Mammary epithelial cell (primary cell): ENCODE measurements around the gene BCAS3.

Source experiments
- CTCF ChIP-seq, 2 donors: IDR thresholded peaks in 1 of 2; conservative IDR thresholded peaks in 1 of 2; 2 replicates each; pipeline ENCODE4 v1.5.1; 2011 to 2012; ENCODE audit warnings: inconsistent platforms in 2 of 2, low read length in 2 of 2, mild to moderate bottlenecking in 2 of 2, control low read depth in 1 of 2, low read depth in 1 of 2; ENCODE audit not compliant: insufficient read depth in 1 of 2; ENCODE audit errors: extremely low read depth in 1 of 2
- EZH2 ChIP-seq: IDR thresholded peaks from 2 replicates; pipeline ENCODE4 v1.6.1; 2012; ENCODE audit warnings: low read length, inconsistent platforms, borderline replicate concordance

GRCh38 chr17:61326330-61326729, 648.7 kb downstream of the BCAS3 start:
- TF ChIP-seq CTCF (conservative IDR thresholded peaks at IDR 0.05 in 1 of 2, IDR thresholded peaks at IDR 0.05 in 1 of 2; ENCODE audit: extremely low read depth in 1 of 2, insufficient read depth in 1 of 2, low read depth in 1 of 2, low read length in 2 of 2), result no peak
- no peak for TF ChIP-seq EZH2
